Myocyte (in vitro differentiated cells): ENCODE results near the gene CCDC154. TPM values are rescaled to one million over a fixed set of nuclear protein-coding genes. Genes with fewer than 3 reads are reported as not detected.
"Not testable (repeated sequence)": the region's sequence is repeated elsewhere in the genome, so short reads cannot be mapped to it uniquely, and the experiment has no call there.

Source experiments
- DNase-seq: peaks from one replicate; pipeline ENCODE4 v3.0.0-alpha.2; 2012; ENCODE audit warnings: low read depth
- total RNA-seq: library from RNA; depleted of rRNA; stranded (reverse); fragments of >200 nt; gene quantifications from 2 replicates; pipeline ENCODE4 v1.2.3, GENCODE V29; 2014

The CCDC154 gene
- total RNA-seq, 1 donor from 2014 or later = 0.19 TPM

- DNase-seq = no peak
These were observed 11.1 kb upstream of the CCDC154 start for GRCh38 chr16:1455190-1456171.

- DNase-seq = no peak
These were observed 10.2 kb upstream of the CCDC154 start for GRCh38 chr16:1454561-1454960.

- DNase-seq = no peak
These were observed 9.0 kb upstream of the CCDC154 start for GRCh38 chr16:1453316-1453715.

- DNase-seq = no peak
These were observed 8.2 kb upstream of the CCDC154 start for GRCh38 chr16:1452530-1452929.

GRCh38 chr16:1451702-1452392, 7.5 kb upstream of the CCDC154 start:
- no peak for DNase-seq

GRCh38 chr16:1450841-1451240, 6.5 kb upstream of the CCDC154 start:
- no peak for DNase-seq

GRCh38 chr16:1450218-1450617, 5.9 kb upstream of the CCDC154 start:
- no peak for DNase-seq

- DNase-seq = no peak
These were observed 4.9 kb upstream of the CCDC154 start for GRCh38 chr16:1449201-1449788.

- no peak for DNase-seq
These were observed 4.3 kb upstream of the CCDC154 start for GRCh38 chr16:1448536-1449116.

GRCh38 chr16:1447965-1448364, 3.6 kb upstream of the CCDC154 start:
- no peak for DNase-seq

GRCh38 chr16:1446296-1447080, 2.1 kb upstream of the CCDC154 start:
- no peak for DNase-seq

GRCh38 chr16:1445518-1446203, 1.3 kb upstream of the CCDC154 start:
- DNase-seq = no peak

GRCh38 chr16:1444730-1445517, 568 bp upstream of the CCDC154 start:
- no peak for DNase-seq

- DNase-seq = no peak
These were observed 868 bp downstream of the CCDC154 start for GRCh38 chr16:1443403-1443973.

- no peak for DNase-seq
These were observed 1.7 kb downstream of the CCDC154 start for GRCh38 chr16:1442697-1443096.

- peak; percentile 5 for DNase-seq
These were observed 2.9 kb downstream of the CCDC154 start for GRCh38 chr16:1441391-1441829.

- not testable (repeated sequence) for DNase-seq
These were observed 4.7 kb downstream of the CCDC154 start for GRCh38 chr16:1439699-1440074.

- DNase-seq = no peak
These were observed 5.2 kb downstream of the CCDC154 start for GRCh38 chr16:1439058-1439698.
